Measurements from ENCODE around the gene TMEM129. TPM values are rescaled to one million over a fixed set of nuclear protein-coding genes. Genes with fewer than 3 reads are reported as not detected.

TMEM129 gene
- total RNA-seq, 1 donor from 2014 or later: 121 TPM

DNA sequence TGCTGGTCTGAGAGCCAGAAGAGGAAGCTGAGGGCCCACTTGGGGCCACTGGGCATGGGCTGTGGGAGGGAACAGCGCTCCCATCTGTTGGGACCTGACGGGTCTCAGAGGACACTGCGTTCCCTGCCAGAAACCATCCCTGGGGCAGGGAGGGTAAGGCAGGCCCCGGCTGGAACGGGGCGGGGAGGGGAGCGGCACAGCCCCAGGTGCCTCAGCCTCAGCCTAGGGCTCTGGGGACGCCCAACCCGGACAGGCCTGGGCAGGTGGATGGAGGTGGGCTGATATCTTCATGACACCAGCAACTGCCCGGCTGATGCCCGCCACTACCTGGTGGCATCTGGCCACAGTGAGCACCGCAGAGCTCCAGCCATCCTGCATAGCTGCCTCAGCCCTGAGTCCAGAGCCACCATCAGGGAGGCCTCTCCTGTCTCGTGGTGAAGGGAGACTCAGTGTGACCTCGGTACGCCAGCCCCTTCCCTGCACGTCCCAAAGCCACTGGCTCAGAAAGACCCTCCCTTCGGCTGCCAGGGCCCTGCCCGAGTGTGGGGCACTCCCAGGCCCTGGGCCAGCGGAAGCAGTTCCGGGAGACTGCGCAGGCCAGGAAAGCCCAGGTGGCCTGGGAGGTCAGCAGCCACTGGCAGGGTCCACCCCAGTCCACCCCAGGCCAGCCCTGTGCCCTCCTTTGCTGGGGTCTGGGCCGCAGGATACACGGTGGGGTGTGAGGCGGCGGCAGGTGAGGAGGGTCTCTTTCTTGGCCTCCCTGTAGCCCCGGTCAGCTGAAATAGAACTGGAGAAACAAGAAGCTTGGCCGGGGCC, 37.4 kb upstream of the TMEM129 start:
- no peak for DNase-seq (ENCODE audit: low read depth)

DNA sequence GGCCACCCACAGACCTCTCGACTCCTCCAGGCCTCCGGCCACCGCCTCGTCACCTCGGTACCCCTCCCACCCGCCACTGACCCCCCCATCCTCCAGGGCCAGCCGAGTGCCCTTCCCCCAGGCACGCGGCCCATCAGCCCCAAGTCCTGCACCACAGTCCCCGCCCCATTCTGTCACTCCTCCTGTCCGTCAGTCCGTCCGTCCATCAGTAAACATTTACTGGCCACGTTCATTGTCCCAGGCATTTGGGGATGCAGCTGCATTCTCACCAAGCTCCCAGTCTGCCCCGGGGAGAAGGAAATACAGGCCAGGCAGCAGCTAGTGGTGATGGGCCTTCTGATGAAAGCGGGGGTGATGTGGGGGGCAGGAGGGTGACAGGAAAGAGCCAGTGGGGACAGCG, 36.7 kb upstream of the TMEM129 start:
- no peak for DNase-seq (ENCODE audit: low read depth)

DNA sequence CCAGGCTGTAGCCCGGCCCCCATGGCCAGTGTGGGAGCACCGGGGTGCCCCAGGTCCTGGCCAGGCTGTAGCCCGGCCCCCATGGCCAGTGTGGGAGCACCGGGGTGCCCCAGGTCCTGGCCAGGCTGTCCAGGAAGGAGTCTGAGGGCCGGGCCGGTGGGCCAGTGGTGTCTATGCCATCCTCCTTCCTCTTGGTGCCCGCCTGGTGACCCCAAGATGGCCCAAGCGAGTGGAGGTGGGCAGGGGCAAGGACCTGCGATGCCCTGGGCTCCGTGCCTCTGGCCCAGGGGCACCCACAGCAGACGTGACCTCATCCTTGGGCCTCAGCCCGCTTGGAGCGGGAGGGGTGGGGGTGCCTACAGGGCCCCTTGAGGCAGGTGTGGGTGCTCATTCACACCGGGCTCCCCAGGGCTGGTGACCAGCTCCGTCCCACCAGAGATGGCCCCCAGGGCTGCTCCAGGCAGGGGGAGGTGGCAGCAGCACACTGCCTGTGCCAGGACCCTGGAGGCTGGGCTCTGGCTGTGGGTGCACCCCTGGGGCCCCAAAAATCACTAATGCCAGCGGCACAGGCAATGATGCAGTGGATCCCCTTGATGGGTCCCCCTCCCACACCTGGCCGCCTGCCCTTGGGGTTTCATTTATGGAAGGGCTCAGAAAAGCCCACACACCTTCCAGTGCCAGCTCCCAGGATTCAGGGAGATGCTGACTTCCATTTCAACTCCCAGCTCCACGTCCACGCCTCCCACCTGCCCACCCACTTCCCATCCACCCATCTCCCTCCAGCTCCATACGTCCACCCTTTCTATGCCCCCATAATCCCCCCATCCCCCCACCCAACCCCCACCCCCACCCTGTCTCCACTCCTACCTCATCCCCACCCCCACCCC, 36.0 kb upstream of the TMEM129 start:
- DNase-seq (ENCODE audit: low read depth): no peak

DNA sequence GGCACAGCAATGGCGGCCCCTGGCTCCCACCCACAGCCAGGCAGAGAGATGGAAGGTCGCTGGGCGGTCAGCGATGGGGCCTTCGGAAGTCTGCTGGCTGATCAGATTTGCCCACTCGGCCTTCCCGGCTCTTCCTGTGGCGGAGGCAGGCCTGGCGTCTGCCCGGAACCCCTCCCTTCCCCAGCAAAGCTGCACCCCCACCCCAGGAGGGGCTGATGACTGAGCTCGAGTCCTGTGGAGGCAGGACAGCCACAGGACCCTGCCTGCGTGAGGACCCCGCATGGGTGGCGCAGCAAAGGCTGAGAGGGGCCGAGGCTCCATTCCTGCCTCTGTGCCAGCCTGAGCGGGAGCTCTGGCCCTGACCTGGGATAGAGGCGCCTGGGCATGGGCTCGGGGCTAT, 35.0 kb upstream of the TMEM129 start:
- no peak for DNase-seq (ENCODE audit: low read depth)

DNA sequence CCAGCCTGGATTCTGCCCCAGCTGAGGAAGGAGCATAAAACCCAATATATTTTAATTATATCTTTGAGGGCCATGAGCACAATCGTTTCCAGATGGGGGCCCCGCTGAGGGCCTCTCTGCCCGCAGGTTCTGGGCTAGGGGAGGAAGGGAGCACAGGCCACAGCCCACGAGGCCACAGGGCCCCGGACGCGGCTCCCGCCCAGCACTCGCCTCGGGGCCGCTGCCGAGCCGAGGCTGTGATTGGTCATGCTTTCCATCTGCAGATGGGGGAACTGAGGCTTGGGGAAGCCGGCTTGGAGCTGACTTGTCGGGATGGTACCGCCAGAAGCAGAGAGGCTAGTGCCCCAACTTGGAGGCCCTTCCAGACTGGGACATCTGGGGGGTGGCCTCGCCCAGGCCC, 34.2 kb upstream of the TMEM129 start:
- no peak for DNase-seq (ENCODE audit: low read depth)

DNA sequence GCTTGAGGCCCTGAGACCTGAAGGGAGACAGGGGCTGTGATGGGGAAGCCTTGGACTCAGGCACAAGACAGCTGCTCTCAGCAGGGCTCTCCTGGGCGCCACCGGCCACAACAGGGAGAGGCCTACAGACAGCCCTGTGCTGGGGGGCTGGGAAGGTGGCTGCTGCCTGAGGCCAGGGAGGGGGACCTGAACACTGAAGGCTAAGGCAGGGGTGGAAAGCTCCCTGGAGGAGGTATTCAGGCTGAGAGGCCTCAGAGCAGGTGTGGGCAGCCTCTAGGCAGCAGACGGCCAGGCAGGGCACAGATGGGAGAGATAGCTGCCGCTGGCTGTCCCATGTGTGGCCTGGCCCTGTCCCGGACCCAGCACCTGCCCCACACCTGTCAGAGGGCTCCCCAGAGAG, 33.2 kb upstream of the TMEM129 start:
- peak; percentile 70 for DNase-seq (ENCODE audit: low read depth)

DNA sequence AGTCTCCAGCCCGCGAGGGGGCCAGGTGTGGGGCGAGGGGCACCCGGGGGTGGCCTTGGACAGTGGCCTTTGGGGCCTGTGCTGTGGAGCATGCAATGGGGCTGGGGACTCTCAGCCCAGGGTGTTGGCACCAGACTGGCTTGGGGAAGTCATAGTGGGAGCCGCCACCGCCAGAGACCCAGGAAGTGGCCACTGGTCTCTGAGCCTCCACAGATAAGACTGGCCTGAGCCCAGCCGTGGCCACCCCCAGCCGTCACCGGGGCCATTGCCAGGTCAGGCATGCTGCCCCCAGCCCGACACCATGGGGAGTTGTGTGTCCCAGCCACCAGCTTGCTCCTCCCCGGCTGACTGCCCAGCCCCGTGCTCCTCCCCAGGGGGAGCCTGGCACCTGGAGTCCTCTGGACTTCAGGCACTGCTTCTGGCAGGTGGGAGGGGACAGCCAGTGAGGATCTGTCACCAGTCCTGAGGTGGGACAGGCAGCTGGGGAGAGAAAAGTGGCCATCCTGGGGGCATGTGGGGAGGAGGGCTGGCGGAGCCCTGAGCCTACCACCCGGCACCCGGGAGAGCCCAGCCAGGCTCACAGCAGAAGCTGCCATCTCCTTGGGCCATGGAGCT, 32.7 kb upstream of the TMEM129 start:
- DNase-seq (ENCODE audit: low read depth): no peak

DNA sequence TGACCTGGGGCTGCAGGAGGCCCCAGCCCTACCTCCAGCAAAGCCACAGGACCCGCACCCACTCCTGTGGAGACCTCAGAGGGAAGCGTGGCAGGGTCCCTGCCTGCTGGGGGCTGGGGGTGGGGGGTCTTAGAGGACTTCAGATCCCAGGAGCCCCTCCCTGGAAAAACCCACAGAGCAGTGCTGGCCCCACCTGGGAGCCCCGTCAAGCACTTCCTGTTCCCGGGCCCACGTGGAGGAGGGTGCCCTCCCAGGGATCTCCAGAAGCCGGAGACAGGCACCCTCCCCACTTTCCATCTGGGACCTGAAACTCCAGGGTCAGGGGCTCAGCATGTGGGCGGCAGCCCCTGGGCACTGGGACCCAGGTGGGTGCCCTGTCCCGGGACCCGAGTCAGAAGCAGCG, 32.2 kb upstream of the TMEM129 start:
- no peak for DNase-seq (ENCODE audit: low read depth)

DNA sequence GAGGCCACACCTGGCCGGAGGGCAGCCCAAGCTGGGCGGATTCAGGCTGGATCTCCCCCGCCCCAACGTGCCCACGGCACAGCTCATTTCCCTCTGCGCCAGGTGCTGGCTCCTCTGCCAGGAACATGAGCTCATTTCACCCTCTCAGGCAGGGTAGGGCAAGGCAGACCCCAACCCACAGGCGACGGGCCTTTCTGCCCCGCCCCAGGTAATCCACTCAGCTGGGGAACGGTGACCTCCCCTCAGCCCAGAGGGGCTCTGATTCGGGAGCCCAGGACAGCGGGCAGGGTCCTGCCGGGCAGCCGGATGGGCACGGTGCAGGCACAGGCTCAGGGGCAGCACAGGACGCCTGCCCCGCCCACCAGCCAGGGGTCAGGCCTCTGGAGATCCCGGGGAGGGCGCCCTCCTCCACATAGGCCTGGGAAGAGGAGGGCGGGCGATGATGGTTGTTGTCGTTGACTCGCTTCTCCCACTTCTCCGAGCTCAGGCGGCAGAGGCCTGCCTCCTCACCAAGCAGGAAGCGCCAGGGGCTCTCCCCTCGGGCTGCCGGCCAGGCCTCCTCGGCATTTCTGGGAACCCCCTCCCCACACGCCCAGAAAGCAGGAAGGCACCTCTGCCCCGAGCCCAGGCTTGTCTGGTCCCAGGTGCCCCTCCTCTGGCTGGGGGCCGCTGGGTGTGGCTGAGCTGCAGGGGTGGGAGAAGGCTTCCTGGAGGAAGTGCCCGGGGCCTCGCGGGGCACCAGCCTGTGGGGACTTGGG, 31.3 kb upstream of the TMEM129 start:
- no peak for DNase-seq (ENCODE audit: low read depth)

DNA sequence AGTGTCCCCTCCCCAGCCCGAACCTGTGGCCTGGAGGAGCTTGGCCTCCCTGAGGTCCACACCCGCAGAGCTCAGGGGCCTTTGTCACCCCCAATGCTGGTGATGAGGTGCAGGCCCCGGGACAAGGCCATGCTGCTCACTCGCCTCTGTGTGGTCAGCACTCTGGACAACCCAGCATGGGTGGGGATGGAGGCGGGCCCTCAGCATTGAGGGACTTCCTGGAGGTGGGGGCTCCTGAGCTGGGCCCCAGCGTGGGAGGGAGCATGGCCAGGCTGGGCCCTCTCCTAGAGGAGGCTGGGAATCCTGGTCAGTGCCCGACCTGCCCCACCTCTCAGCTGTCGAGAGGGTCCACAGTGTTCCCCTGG, 30.8 kb upstream of the TMEM129 start:
- no peak for DNase-seq (ENCODE audit: low read depth)

DNA sequence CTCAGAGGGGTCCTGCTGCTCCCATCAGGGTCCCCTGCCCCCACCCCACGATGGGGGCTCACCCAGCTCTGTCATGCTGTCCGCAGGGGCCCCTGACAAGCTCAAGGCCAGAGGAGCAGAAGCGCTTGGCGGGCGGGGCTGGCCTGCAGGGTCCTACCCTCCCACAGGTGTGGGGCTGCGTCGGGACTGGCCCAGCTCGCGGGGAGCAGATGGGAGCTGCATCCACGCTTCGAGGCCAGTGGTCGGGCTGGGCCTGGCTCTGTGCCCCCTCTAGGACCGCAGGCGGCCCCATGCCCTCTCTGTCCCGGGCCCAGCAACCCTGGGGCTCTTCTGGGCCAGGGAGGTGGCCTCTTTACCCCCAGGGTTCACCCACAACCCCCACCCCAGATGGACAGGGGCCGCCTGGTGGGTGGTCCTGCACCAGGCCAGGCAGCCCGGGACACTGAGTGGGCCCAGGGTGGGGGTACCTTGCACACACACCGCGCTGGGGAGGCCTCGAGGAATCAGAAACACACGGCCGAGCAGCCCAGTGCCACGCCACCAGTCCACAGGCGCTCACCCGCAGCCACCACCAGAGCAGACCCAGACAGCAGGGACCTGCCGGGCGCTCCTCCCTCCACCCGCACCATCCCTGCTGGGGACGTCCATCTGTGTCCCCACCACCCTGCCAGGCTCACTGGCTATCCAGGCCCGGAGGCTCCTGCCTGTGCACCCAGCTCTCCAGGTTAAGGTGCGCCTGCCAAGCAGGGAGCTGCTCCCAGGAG, 30.2 kb upstream of the TMEM129 start:
- no peak for DNase-seq (ENCODE audit: low read depth)

DNA sequence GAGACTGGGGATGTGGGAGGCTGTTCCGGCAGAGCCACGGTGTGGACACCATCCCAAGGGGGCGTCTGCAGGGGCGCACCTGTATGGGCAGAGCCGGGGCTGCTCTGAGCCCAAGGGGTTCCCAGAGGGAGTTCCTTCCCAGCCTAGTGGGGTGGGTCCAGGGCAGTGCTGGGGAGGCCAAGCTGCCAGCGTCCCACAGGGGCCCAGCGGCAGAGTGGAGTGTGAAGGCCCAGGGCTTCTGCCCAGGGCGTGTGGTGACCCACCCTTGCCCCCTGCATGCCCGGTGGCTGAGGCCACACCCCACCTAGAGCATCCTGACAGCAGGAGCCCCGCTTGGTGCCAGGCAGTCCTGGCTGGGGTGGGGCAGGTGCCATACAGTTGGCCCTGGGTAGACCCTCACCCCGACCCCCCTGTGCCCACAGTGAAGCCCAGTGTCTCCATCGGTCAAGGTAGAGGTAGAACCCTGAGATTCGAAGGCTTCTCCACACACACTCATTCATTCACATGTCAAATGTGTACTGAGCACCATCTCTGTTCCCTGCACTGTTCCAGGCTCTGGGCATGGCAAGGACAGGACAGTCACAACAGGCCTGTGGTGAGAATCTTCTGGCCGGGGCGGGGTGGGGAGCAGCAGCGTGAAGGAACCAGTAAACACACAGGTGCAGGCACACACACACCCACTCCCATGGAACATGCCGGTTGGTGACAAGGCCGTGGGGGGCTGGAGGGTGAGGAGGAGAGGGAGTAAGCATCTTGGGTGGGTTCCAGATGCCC, 29.4 kb upstream of the TMEM129 start:
- DNase-seq (ENCODE audit: low read depth): no peak

DNA sequence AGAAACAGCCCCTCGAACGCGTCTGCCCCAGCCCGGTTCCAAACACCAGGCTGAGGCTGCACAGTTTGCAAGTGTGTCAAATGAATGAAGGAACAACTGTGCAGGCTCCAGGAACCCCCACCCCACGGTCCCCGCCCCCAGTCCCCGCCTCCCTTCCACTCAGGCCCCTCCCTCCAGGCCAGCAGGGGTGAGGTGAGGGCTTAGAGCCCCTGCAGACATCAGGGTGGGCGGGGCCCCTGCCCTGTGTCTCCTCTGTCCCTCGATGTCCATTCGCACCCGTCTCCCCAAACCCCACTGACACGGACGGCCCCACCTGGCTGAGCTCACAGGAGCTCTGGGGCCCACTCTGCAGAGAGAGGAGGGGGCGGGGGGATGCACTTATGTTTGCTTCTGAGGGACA, 28.7 kb upstream of the TMEM129 start:
- no peak for DNase-seq (ENCODE audit: low read depth)

DNA sequence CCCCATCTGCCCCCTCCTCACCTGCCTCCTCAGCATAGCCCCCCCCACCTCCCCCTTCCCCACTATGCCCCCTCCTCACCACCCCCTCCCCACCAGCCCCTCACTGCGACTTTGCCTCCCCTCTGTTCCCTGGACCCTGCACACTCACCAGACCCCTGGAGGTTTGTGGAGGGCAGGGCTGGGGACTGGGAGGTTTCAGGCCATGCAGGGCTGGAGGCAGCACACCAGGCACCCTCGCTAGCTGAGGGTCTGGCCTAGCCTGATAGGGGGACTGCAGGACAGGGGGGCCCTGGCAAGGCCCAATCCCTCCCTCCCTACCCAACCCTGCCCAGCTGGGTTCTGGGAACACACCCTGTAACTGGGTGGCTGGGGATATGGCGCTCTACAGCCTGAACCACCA, 28.2 kb upstream of the TMEM129 start:
- no peak for DNase-seq (ENCODE audit: low read depth)

DNA sequence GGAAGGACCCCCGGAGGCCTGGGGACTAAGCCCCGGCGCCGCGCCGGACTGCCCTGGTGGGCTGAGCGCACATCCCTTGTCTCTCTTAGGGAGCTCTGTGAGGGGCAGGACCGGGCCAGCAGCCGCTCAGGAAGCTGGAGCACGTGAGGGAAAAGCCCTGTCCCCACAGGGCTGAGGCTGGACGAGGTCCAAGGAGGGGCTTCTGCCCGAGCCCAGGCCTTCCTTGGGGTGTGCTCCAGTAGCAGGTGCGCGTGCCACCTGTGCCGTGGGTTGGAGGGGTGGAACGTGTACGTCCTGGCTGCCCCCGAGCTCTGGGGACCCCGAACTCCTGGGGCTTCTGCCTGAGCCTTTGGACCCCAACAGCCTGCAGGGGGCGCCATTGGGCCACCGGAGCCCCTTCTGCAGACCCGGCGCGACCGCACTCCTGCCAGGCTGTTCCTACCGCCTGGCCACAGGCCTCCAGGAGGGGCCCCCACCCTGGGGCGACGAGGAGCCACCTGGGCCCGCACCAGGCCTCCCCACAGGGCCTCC, 27.4 kb upstream of the TMEM129 start:
- peak; percentile 65 for DNase-seq (ENCODE audit: low read depth)

DNA sequence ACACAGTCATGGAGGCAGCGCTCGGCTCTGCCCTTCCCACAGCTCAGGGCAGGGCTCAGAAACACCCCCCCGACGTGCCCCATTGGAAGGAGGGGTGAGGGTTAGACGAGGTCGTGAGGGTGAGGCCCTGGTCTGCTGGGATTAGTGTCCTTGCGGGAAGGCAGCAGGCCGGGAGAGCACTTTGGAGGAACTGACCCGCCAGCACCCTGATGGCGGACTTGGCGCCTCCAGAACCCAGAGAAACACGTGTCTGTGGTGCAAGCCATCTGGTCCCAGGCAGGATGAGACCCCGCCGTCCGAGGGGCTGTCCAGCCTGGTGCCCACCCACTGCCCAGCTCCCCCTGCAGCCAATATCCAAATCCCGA, 26.5 kb upstream of the TMEM129 start:
- no peak for DNase-seq (ENCODE audit: low read depth)

DNA sequence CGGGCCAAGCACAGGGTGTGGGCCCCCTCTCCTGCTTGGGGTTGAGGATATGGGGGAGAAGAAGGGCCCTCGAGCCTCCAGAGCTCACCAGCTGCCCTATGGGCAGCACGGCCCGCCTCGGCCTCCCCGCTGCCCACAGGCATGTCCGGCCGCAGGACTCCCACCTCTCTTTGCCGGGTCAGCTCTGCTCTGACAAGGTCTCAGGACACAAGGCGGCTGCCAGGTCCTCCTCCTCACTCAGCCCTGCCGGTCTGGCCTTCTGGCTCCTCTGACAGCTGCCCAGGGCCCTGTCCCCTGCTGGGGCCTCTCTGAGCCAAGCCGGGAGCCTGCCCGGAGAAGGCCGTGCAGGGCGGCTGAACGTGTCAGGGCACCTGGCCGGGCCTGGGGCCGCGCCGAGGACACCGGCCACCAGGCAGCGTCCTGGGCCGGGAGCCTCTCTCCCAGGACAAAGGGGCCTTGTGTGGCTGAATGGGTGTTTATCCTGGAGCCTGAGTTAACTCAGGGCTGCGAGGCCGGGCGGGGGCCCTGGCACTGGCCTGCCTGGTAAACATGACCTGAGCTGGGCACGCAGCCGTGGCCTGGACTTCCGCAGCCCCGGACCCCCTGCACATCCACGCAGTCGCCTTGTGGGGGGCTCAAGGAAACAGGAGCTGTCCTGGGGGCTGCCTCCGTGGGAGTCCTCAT, 25.9 kb upstream of the TMEM129 start:
- DNase-seq (ENCODE audit: low read depth): no peak

DNA sequence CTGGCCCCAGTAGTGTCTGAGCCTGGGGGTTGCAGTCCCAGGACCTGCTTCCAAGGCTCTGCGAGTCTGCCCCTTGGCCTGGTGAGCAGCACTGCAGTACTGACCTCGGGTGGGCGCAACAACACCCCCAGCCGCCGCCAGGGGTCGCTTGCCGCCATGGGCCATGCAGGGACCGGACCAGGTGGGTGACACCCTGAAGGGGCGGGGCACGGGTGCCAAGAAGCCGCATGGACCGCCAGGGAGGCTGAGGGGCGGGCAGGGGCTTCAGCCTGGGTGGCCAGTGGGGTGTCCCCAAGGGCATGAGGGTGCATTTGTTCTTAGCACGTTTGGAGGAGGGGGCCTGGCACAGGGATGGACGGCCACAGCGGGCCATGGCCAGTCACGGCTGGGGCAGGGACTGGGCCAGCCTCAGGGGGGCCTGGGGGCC, 25.2 kb upstream of the TMEM129 start:
- DNase-seq (ENCODE audit: low read depth): peak; percentile 53

DNA sequence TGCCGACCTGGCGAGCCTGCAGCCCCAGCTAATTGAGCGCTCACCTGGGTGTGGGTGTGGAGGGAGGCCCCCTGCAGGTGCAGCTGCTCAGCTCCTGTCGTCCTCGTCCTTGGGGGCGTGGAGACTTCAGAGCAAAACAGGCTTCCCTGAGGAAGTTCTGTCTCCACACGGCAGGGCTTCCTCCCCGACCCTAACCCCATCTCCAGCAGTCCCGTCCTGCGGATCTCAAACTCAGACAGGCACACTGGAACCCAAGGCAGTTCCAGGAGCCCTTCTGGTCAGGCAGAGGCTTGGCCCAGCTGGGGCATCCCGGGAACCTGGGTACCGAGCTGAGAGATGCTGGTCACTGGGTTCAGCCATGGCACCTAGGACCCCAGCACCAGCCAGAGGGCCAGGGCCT, 24.6 kb upstream of the TMEM129 start:
- DNase-seq (ENCODE audit: low read depth): no peak
